GM12878 (cell line): ENCODE data around the gene KLF12.

Experiments
- CREB1 ChIP-seq: IDR thresholded peaks from 2 replicates; pipeline ENCODE4 v1.6.1; 2012; ENCODE audit warnings: low read depth, mild to moderate bottlenecking, inconsistent platforms
- DPF2 ChIP-seq: fragments of 450-650 bp; IDR thresholded peaks from 2 replicates; pipeline ENCODE4 v1.6.1; 2017; ENCODE audit warnings: mild to moderate bottlenecking
- RFX5 ChIP-seq: IDR thresholded peaks from 2 replicates; pipeline ENCODE4 v1.6.1; 2011; ENCODE audit warnings: low read depth, low read length, improper control_type of control experiment
- SMAD5 ChIP-seq: IDR thresholded peaks from 2 replicates; pipeline ENCODE4 v1.6.1; 2016; ENCODE audit warnings: antibody characterized with exemption, low read depth
- TCF12 ChIP-seq: IDR thresholded peaks from 2 replicates; pipeline ENCODE4 v1.6.1; 2011; ENCODE audit warnings: low read depth, mild to moderate bottlenecking, low read length
- TF ChIP-seq, protein P1 (sequence below), 3 experiments: IDR thresholded peaks in 2 of 3; conservative IDR thresholded peaks in 1 of 3; 2 replicates each; pipeline ENCODE4 v1.5.1; 2011; ENCODE audit warnings: low read depth in 3 of 3, low read length in 3 of 3, mild to moderate bottlenecking in 3 of 3, control low read depth in 2 of 3, moderate library complexity in 2 of 3, inconsistent platforms in 1 of 3, mixed read lengths in 1 of 3; ENCODE audit not compliant: control insufficient read depth in 2 of 3, insufficient read depth in 1 of 3; ENCODE audit errors: extremely low read depth in 1 of 3

DNA sequence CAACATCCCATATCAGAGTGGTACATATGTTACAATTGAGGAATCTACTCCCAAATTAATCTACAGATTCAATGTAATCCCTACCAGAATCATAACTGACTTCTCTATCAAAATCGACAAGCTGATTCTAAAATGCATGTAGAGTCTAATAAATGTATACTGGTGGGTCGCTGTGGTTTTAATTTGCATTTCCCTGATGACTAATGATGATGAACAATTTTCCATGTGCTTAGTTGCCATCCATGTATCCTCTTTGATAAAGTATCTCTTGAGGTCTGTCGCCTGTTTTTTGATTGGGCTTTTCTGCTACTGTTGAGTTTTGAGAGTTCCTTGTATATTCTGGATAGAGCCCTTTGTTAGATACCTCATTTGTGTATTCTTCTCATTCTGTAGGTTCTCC lies 43.8 kb downstream of the KLF12 start:
- no peak for TF ChIP-seq SMAD5
- TF ChIP-seq DPF2, result no peak
- TF ChIP-seq TCF12, result no peak
- TF ChIP-seq, protein P1, sequence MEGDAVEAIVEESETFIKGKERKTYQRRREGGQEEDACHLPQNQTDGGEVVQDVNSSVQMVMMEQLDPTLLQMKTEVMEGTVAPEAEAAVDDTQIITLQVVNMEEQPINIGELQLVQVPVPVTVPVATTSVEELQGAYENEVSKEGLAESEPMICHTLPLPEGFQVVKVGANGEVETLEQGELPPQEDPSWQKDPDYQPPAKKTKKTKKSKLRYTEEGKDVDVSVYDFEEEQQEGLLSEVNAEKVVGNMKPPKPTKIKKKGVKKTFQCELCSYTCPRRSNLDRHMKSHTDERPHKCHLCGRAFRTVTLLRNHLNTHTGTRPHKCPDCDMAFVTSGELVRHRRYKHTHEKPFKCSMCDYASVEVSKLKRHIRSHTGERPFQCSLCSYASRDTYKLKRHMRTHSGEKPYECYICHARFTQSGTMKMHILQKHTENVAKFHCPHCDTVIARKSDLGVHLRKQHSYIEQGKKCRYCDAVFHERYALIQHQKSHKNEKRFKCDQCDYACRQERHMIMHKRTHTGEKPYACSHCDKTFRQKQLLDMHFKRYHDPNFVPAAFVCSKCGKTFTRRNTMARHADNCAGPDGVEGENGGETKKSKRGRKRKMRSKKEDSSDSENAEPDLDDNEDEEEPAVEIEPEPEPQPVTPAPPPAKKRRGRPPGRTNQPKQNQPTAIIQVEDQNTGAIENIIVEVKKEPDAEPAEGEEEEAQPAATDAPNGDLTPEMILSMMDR (IDR thresholded peaks at IDR 0.05 in 2 of 3, conservative IDR thresholded peaks at IDR 0.05 in 1 of 3; ENCODE audit: control insufficient read depth in 2 of 3, extremely low read depth in 1 of 3, insufficient read depth in 1 of 3, low read depth in 3 of 3, low read length in 3 of 3), result no peak
- no peak for TF ChIP-seq CREB1
- TF ChIP-seq RFX5, result no peak
